NCI-H1092 (cell line): ENCODE measurements around the gene TSPAN19.
"Not testable (repeated sequence)": the region's sequence is repeated elsewhere in the genome, so short reads cannot be mapped to it uniquely, and the experiment has no call there.

Source experiments
- DNase-seq: peaks from one replicate; lab custom pipeline; 2025; lab: John Stamatoyannopoulos, UW

The TSPAN19 gene

DNA sequence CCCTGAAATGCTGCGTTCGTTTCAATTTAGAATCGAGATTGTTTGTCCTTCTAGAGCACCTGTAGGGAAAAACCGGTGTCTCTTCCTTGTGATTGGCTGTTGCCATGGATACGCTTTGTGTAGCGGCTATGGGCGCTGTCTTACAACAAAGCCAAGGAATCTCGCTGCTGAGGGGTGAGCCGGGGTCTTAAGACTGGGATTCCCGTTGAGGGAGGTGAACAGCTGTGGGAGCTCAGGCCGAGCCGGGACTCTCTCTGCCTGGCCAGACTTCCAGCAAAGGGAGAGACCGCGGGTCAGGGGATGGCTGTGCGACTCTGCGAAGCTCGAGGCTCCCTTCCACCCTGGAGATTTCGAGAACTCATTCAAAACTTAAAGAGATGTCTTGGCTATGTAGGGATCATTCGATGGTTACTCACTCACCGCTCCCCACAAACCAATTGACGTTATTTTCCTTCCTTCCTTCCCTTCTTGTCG is at the start of gene TSPAN19, which contains the start of gene LRRIQ1:
Gene TSPAN19, minus strand, starts transcription at position 44 of the 474 bp plus-strand sequence. CDS start 6,331 bp downstream, outside the sequence.
Gene LRRIQ1, plus strand, starts transcription at position 118 of the 474 bp plus-strand sequence. CDS start 1,826 bp downstream, outside the sequence.
- DNase-seq: peak; percentile 80

DNA sequence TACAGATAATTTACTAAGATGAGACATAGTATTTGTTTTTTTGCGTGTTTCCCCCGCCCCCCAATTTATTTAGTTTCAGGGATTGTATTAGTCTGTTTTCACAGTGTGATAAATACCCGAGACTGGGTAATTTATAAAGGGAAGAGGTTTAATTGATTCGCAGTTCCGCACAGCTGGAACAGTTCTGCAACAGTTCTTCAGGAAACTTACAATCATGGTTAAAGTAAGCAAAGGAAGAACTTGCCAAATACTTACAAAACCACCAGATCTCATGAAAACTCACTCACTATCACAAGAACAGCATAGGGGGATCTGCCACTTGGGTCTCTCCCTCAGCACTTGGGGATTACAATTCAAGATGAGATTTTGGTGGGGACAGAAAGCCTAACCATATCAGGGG is 49.0 kb upstream of the TSPAN19 start:
- no peak for DNase-seq

DNA sequence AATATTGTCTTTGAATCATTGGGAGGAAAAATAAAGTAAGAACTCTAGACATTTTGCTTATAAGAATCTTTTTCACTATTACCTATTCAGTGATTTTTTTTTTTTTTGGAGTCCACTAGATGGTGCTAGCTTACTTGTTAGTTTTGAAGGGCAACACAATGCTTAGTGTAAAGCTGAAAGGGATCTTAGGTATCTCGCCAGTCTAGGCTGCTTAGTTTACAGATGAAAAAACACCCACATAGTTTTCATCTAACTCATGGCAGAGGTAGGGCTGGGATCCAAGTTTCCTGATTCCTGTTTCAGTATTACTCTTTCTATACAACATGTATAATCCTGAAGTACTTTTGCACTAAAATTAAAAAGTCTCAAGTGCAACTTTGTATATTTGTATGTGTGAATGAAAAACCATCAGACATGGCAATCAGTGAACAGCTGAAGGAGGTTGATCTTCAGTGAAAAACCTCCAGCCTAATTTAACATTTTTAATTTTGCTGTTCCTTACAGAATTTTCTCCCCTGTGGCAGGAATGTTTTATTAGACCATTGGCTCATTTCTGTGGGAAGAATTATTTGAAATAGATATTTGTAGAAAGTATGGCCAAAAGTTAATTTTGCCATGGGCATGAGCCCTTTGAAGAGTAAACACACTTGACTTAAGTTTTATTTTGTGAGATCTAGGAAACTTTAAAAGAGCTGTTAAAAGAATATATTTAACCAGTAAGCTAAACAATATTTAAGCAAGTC is 40.8 kb upstream of the TSPAN19 start:
- peak; percentile 5 for DNase-seq

DNA sequence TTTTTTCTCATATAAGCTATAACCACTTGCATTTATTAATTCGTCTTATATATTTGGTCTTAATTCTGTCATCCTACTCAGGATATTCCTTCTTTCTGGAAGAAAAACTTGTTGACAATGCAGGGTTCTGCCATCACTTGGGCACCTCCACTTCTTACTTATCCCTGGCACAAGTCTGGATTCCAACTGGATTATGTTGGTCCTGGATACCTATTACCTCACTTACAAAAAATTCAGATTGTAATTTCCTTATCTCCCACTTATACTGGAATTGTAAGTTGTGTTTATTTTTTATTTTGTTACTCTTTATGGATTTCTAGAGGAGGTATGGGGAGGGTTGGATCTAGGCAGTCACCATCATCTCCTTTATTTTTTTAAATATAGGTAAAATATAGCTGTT is 36.7 kb upstream of the TSPAN19 start:
- DNase-seq: no peak

DNA sequence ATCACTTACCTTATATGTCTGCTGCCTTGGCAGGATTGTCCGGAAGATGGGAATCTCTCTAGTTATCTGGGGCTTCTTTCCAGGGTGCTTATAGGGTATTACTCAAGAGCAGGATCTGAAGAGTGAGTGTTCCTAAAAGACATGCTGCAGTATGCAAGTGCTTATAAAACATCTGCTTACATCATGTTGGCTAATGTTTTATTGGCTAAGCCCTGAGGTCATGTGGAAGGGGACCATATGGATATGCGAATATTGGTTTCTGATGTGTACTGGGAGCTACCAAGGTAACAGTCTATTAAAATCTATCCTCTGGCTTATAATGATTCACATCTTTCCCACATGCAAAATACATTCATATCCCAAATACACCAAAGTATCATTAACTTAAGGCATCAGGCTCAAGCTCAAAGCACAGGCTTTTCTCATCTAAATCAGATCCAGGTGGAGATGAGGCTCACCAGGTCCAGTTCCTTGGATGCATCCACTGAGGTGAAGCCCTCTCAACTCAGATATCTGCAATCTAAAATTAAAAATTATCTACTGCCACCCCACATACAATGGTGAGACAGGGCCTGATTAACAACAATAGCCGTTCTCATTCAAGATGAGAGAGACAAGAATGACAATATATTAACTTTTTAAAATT is 29.9 kb upstream of the TSPAN19 start:
- no peak for DNase-seq

DNA sequence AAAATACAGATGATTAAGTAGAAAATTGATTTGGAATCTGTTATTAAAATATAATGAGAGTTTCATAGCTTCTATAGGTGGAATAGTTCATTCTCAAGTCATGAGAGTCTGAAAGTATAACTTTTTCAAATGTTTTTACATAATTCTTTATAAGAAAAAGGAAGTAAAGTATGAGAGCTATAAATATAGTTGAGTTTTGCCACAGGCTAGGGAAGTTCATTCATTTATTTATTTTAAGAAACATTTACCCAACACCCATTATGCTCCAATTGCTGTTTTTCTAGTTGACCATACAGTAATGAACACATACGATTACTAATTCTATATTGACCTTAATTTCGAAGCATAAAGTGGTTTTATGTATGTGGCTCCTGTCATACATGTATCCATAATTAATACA is 24.8 kb upstream of the TSPAN19 start:
- no peak for DNase-seq

DNA sequence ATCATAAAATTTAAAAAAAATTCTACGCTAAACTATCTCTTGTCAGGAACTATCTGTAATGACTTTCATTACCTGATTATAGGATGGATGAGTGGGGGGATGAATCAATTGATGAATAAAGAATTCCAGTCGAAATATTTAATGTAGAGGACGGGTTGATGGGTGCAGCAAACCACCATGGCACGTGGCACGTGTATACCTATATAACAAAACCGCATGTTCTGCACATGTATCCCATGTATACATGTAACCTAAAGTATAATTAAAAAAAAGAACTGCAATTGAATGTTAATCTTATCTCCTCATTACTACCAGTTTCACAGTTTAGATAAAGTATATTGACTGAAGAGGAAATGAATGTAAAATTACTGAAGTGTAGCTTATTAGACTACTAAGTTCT is 23.5 kb upstream of the TSPAN19 start:
- DNase-seq: no peak

DNA sequence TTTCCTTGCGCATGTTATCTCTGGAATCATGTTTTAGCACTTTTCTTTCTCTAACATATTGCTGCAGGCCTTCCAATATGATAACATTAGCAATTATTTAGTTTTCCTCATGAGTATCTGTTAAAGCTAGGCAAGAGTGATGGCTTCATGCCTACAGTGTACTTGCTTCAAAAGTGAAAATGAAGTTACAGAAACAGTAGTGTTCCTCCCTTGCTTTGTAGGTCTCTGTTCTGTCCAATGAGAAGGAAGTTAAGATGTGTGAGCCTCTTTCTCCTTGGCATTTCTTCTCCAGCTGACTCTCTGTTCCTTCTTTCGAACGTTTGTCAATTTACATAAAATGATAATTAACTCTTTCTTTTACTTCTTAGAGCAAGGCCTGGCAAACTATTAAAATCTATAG is 22.3 kb upstream of the TSPAN19 start:
- no peak for DNase-seq

DNA sequence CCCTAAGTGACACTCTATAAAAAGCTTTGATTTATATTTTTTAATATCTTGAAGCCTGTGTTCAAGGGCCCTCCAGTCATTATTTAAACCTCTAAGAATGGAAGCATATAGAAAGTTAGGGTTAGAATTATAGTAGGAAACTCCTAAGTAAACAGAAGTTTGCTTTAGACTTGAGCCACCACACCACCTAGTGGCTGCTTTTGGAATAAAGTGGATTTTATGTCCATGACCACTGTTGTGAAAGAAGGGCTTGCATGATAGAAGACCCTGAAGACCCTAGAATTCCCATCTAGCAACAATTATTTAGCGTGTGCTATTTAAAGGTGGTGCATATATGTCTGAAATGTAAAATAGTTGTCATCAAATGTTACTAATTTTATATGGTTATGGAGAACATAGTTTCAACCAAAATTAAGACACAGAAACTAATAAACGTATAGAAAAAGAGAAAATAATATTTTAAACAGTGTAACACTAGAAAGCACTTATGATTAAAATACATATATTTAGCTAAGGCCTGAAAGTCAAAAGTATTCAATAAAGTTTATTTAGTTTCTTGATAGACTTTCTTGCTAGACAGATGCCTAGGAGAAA is 21.4 kb upstream of the TSPAN19 start:
- DNase-seq: no peak

DNA sequence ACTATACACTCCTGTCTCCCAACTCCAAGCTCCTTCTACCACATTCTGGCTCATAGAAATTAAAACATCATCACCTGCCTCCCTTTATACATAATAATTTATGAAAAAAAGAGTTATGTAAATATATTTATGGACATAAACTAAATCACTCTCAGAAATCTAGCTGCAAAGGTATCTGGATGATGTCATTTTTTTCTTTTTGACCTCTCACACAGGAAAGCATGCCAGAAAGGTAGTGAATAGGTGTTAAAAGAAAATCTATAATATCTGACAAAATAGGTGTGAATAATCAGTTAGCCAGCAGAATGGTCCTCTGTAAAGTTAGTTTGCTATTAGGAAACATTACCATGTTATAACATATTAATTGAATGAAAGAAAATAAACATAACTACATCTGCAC is 7.8 kb upstream of the TSPAN19 start:
- DNase-seq: no peak

DNA sequence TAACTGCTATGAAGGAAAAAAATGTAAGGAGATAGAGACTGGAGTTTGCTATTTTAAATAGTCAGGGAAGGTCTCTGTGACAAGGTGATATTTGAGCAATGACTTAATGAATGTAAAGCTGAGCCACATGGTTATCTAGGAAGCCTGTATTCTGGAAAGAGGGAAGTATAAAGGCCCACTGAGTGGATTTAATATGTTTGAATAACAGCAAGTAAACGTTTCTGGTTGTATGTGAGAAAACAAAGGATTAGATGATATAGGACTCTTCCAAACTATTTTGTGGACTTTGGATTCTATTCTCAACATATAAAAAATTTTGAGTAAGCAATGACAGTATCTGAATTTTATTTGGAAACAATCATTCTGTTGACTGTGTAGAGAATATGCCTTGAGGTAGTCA is 5.3 kb upstream of the TSPAN19 start:
- no peak for DNase-seq

DNA sequence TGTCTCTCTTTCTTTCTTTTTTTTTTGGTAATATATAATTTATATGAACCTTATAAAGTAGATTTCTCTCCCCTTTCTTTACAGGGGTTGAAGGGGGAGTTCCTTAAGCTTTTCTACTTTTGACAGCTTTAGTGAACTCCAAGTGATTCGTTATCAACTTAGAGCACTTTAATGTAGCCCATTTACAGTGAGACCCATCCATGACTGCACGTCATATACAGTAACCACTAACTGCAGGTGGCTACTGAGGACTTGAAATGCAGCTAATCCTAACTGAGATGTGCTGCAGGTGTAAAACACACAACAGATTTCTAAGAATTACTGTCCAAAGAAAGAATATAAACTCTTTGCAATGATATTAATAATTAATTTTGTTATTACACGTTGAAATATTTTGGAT is 656 bp upstream of the TSPAN19 start:
- DNase-seq: no peak

DNA sequence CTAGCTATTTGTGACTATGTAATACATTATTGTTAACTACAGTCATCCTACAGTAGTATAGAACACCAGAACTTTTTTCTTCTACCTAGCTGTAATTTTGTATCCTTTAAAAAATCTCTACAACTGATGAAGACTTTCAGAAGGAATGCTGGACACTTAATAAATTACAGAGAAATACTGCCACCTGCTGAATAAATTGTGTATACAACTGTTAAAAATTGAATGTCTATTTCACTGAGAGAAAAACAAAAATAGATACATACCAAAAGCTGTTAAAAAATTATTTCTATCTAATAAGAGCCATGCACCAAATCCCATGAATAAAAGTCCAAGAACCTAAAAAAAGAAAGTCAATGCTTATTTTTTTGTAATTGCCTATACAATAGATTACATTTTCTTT is 6.6 kb downstream of the TSPAN19 start:
- DNase-seq: peak; percentile 1

DNA sequence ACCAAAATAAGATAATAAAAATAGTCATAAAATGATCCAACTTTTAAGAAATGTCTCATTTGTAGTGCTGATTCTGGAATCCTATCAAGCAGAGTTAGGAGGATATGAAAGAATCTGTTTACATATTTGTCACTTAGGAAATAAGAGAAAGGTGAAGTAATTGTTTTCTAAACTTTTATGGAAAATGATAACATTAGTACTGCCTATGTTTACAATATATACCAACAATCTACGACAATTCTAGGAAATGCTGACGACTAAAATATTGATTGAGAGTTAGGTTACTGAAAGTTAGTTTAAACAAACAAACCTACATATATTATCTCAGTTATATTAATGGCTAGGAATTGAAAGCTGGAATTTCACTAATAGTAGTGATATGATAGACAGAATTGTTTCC is 18.0 kb downstream of the TSPAN19 start:
- no peak for DNase-seq

DNA sequence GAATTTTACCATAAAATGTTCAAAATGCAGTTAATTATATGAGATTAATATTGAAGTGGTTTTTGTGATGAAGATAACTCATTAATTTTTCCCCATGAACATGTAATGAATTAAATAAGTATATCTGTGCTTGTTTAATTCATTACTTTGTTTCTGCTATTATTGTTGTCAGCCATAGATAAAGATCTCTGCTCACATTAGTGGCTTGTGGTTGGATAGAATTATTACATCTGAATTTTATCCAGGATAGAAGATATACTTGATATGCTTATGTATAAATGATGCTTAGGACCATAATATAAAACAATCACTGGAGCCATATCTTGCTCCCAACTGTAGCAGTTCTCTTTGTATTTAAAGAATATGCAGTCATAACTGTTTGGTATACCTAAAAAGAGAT is 18.5 kb downstream of the TSPAN19 start:
- no peak for DNase-seq

DNA sequence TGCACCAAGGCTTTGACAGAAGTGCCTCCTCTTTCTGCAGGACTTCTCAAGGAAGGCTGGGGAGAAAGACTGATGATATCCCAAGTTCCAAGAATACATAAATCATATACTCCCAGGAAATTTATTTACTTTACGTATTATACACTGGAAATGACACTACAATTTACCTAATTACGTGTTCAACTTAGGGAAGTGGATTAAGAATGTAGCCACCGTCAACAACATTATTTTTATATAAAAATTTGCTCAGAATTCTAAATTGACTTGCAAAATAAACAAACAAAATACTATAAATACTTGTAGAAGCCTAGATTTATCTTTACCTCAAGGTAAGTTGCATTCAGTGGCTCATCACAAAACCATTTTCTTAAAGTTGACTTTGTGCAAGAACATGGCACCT is 18.9 kb downstream of the TSPAN19 start:
- no peak for DNase-seq

DNA sequence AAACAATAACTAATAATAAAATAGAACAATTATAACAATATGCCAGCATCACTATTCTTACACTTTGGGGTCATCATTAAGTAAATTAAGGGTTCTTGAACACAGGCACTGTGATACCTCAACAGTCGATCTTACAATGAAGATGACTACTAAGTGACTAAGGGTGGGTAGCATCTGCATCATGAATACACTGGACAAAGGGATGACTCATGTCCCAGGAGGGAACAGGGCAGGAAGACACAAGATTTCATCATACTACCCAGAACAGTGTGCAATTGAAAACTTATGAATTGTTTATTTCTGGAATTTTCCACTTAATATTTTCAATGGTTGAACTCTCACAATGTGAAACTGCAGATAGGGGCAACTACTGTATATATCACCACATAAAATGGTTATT is 19.7 kb downstream of the TSPAN19 start:
- no peak for DNase-seq

DNA sequence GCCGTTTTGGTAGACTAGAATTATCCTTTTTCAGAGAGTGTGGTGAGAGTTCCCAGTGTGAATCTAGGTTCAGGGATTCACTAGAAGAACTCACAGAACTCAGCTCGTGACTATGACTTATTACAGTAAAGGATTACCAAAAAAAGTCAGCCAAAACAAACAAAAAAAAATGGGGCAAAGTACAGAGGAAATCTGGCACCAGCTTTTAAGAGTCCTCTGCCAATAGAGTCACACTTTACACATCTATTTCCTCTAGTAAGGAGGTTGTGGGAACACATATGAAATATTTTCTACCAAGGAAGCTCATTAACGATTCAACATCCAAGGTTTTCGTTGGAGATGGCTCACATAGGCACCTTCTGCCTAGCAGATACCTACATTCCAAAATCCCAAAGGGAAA is 28.2 kb downstream of the TSPAN19 start:
- DNase-seq: no peak

DNA sequence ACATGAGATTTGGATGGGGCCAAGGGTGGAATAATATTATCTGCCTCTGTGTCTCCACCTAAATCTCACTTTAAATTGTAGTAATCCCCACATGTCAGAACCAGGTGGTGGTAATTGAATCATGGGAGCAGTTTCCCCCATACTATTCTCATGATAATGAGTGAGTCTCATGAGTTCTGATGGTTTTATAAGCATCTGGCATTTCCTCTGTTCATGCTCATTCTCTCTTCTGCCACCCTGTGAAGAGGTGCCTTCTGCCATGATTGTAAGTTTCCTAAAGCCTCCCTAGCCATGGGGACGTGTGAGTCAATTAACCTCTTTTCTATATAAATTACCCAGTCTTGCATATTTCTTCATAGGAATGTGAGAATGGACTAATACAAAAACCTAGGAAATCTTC is 29.9 kb downstream of the TSPAN19 start:
- DNase-seq: no peak

DNA sequence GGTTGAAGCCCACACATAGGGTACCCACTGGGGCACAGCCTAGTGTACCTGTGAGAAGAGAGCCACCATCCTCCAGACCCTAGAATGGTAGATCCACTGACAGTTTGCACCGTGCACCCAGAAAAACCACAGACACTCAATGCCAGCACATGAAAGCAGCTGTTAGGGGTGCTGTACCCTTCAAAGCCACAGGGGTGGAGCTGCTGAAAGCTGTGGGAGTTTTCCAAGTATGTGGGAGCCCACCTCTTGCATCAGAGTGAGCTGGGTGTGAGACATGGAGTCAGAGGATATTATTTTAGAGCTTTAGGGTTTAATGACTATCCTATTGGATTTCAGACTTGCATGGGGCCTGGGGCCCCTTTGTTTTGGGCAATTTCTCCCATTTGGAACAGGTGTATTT is 30.5 kb downstream of the TSPAN19 start:
- no peak for DNase-seq

DNA sequence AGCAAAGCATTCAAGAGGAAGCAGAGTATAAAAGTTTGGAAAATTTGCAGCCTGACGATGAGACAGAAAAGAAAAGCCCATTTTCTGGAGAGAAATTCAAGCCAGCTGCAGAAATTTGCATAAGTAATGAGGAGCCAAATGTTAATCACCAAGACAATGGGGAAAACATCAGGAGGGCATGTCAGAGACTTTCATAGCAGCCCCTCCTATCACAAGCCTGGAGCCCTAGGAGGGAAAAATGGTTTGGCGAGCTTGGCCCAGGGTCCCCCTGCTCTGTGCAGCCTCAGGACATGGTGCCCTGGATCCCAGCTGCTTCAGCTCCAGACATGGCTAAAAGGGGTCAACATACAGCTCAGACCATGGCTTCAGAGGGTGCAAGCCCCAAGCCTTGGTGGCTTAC is 31.0 kb downstream of the TSPAN19 start:
- DNase-seq: not testable (repeated sequence)

DNA sequence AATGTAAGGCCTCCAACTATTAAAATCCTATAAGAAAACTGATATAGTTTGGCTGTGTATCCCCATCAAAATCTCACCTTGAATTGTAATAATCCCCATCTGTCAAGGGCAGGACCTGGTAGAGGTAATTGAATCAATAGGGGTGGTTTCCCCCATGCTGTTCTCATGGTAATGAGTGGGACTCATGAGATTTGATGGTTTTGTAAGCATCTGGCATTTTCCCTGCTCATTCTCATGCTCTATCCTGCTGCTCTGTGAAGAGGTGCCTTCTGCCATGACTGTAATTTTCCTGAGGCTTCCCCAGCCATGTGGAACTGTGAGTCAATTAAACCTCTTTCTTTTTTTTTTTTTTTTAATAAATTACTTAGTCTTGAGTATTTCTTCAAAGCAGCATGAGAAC is 31.9 kb downstream of the TSPAN19 start:
- DNase-seq: no peak

DNA sequence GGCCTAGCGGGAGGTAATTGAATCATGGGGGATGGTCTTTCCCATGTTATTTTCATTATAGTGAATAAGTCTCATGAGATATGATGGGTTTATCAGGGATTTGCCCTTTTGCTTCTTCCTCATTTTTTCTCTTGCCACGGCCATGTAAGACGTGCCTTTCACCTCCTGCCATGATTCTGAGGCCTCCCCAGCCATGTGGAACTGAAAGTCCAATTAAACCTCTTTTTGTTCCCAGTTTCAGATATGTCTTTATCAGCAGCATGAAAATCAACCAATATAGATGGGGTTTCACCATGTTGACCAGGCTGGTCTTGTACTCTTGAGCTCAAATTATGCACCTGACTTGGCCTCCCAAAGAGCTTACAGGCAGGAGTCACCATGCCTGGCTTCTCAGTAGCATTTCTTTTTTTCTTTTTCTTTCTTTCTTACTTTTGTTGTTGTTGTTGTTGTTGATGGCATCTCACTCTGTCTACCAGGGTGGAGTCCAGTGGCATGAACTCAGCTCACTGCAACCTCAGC is 33.2 kb downstream of the TSPAN19 start:
- DNase-seq: no peak
